GM12892 (cell line): ENCODE data around the gene KLHL1.

ENCODE experiments used
- POLR2A ChIP-seq: IDR thresholded peaks from 2 replicates; pipeline ENCODE4 v1.6.1; 2011; ENCODE audit warnings: low read depth, low read length, control low read depth
- POLR2AphosphoS5 ChIP-seq: IDR thresholded peaks from 2 replicates; pipeline ENCODE4 v1.6.1; 2011; ENCODE audit warnings: low read depth, low read length, control low read depth
- TAF1 ChIP-seq: IDR thresholded peaks from 2 replicates; pipeline ENCODE4 v1.6.1; 2011; ENCODE audit warnings: low read depth, mild to moderate bottlenecking, control low read depth, low read length, borderline replicate concordance

DNA sequence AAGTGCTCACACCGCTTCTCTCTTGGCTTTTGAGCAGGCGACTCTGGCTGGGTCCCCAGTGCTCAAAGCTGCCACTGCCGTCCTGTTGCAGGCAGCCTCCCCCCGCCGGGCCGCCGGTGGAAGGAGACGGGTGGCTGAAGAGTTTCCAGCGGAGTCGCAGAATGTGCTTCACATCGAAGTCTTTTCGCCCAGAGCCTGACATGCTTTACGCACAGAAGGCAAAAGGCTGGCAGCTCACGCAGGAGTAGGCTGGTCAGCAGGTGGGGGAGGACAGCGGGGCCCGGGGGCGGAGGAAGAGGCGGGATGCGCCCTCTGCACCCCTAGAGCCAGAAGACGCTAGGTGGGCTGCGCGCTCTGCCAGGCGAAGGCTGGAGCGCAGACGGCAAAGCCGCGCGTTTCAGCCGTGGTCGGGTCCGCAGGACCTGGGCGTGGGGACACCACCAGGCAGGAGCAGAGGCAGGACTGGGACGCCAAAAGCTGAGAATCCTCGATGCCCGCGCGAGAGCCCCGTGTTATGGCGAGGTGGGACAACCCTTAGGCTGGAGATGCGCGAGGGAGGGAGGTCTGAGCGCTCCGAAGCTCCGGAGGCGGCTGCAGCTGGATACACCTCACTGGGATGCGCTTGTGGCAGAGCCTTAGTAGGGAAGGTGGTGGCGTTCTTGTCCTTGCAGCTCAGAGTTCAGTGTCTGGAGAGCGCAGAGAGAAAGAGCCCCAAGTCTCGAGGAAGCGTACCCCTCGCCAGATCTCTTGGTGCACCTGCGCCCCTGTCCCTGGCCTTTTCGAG is 562 bp downstream of the KLHL1 start, which contains the start of gene ATXN8OS:
- TF ChIP-seq POLR2A, result no peak
- no peak for TF ChIP-seq POLR2AphosphoS5
- TF ChIP-seq TAF1, result no peak
